H1 (cell line): ENCODE data around the gene TUBB4B. TPM values are rescaled to one million over a fixed set of nuclear protein-coding genes. Genes with fewer than 3 reads are reported as not detected.

Experiments
- ASH2L ChIP-seq: fragments of 200-600, 300-600 bp; sonication (generic); IDR thresholded peaks from one replicate; pipeline ENCODE4 v1.7.1; 2017; ENCODE audit warnings: low read length
- CHD2 ChIP-seq: IDR thresholded peaks from 2 replicates; pipeline ENCODE4 v1.6.1; 2012; ENCODE audit warnings: low read length, improper control_type of control experiment
- EP300 ChIP-seq, 2 experiments: IDR thresholded peaks; 1 replicate in 1 of 2; 2 replicates in 1 of 2; pipeline ENCODE4 v1.6.1; 2011 to 2012; ENCODE audit warnings: low read depth in 2 of 2, low read length in 2 of 2, mild to moderate bottlenecking in 2 of 2, borderline replicate concordance in 1 of 2, inconsistent platforms in 1 of 2, moderate library complexity in 1 of 2
- YY1 ChIP-seq: IDR thresholded peaks from 2 replicates; pipeline ENCODE4 v1.6.1; 2011; ENCODE audit warnings: low read depth, mild to moderate bottlenecking, low read length
- ZNF274 ChIP-seq: IDR thresholded peaks from 2 replicates; pipeline ENCODE4 v1.7.0; 2012; ENCODE audit warnings: low read length, borderline replicate concordance; ENCODE audit errors: extremely low read depth
- polyA plus RNA-seq, 7 experiments: library from polyadenylated mRNA; depleted of rRNA in 3 of 7; stranded (reverse) in 5 of 7; unstranded in 2 of 7; fragments of >200 nt in 5 of 7; fragments of 200-250 nt in 2 of 7; gene quantifications; 1 replicate in 5 of 7; 2 replicates in 1 of 7; 4 replicates in 1 of 7; pipeline versions ENCODE4 v1.2.1 to v1.2.3, GENCODE V29; 2011 to 2013; ENCODE audit warnings: missing spikeins in 2 of 7, mixed read lengths in 2 of 7
- total RNA-seq: library from RNA; stranded (reverse); fragmentation: NEBNext Ultra II Directional; extraction: Animal tissue kit (Norgen Biotek cat#: 25700); gene quantifications from 2 replicates; pipeline ENCODE4 v1.2.1, GENCODE V29; 2021
- TF ChIP-seq, protein P1 (sequence below), 3 experiments: IDR thresholded peaks; 1 replicate in 2 of 3; 2 replicates in 1 of 3; pipeline versions ENCODE4 v1.5.1 to v1.6.1; 2011; ENCODE audit warnings: low read length in 3 of 3, mild to moderate bottlenecking in 3 of 3, inconsistent platforms in 2 of 3, low read depth in 1 of 3, moderate library complexity in 1 of 3; ENCODE audit not compliant: insufficient read depth in 1 of 3; ENCODE audit errors: control extremely low read depth in 1 of 3
- TF ChIP-seq, protein P2 (sequence below): IDR thresholded peaks from 2 replicates; pipeline ENCODE4 v1.6.1; 2012; ENCODE audit warnings: low read length, inconsistent platforms

The TUBB4B gene
- total and polyA plus RNA-seq, 2 of the 8 experiments (the other 6 are each of a cell fraction or from before 2014, with no cell fraction given): 280 to 307 TPM

DNA sequence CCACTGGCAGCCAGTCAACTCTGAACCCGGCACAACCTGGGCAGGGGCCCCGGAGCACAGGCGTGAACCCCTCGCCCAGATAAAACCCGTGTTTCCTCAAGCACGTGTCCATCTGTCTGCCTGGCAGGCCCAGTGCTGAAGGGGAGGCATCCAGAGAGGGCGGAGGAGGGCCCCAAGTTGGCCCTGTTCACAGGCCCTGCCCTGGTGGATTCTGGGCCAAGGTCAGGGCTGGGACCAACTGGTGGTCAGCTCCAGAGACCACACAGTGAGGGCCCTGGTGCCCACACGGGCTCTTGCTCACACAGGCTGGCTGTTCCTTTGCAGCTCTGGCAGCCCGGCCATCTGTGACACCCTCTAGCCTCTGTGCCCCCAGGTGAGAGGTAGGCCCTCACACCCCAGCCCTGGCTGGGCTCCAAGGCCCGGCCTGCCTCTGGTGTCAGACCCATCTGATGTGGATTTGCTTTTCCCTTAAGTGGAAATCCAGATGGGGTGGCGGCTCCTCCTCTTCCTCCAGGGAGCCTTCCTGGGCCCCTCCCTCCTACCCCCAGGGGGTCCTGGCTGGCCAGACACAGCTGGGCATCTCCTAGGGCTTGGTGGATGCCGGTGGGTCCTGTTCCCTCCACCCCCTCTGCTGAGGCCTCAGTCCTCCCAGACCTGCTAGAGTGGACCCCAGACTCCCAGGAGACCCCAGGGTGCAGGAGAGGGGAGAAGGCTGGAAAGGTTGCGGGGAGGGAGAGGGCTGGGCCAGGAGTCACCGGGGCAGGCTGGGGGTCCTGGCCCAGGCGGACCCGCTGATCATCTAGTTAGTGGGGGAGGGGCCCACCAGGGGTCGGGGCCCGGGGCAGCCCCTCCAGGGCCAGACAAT lies 9.5 kb downstream of the TUBB4B start (continued):
- no peak for TF ChIP-seq CHD2
- TF ChIP-seq, protein P1, sequence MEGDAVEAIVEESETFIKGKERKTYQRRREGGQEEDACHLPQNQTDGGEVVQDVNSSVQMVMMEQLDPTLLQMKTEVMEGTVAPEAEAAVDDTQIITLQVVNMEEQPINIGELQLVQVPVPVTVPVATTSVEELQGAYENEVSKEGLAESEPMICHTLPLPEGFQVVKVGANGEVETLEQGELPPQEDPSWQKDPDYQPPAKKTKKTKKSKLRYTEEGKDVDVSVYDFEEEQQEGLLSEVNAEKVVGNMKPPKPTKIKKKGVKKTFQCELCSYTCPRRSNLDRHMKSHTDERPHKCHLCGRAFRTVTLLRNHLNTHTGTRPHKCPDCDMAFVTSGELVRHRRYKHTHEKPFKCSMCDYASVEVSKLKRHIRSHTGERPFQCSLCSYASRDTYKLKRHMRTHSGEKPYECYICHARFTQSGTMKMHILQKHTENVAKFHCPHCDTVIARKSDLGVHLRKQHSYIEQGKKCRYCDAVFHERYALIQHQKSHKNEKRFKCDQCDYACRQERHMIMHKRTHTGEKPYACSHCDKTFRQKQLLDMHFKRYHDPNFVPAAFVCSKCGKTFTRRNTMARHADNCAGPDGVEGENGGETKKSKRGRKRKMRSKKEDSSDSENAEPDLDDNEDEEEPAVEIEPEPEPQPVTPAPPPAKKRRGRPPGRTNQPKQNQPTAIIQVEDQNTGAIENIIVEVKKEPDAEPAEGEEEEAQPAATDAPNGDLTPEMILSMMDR (IDR thresholded peaks at IDR 0.05; ENCODE audit: control extremely low read depth in 1 of 3, insufficient read depth in 1 of 3, low read depth in 1 of 3, low read length in 3 of 3): no peak
- TF ChIP-seq, protein P2, sequence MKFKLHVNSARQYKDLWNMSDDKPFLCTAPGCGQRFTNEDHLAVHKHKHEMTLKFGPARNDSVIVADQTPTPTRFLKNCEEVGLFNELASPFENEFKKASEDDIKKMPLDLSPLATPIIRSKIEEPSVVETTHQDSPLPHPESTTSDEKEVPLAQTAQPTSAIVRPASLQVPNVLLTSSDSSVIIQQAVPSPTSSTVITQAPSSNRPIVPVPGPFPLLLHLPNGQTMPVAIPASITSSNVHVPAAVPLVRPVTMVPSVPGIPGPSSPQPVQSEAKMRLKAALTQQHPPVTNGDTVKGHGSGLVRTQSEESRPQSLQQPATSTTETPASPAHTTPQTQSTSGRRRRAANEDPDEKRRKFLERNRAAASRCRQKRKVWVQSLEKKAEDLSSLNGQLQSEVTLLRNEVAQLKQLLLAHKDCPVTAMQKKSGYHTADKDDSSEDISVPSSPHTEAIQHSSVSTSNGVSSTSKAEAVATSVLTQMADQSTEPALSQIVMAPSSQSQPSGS: no peak
- TF ChIP-seq ASH2L: no peak
- no peak for TF ChIP-seq EP300 (IDR thresholded peaks at IDR 0.05; ENCODE audit: borderline replicate concordance in 1 of 2, low read depth in 2 of 2, low read length in 2 of 2)
- TF ChIP-seq YY1: no peak
- TF ChIP-seq ZNF274: no peak
